Neuronal stem cell (in vitro differentiated cells): ENCODE results near the gene PIAS4.

ENCODE experiments used
- DNase-seq: peaks from one replicate; pipeline ENCODE4 v3.0.0-alpha.2; 2013; ENCODE audit warnings: low spot score
- H2AFZ ChIP-seq: one replicate; pipeline ENCODE4 v1.6.1; 2013; ENCODE audit warnings: mild to moderate bottlenecking, low read length, inconsistent platforms
- H2AK5ac ChIP-seq: 2 replicates; pipeline ENCODE4 v1.6.1; 2013; ENCODE audit warnings: low read depth, mild to moderate bottlenecking, inconsistent platforms, low read length, moderate library complexity, mixed read lengths
- H2BK120ac ChIP-seq: 2 replicates; pipeline ENCODE4 v1.6.1; 2013; ENCODE audit warnings: low read depth, mild to moderate bottlenecking, inconsistent platforms, low read length, moderate library complexity, mixed read lengths
- H2BK12ac ChIP-seq: one replicate; pipeline ENCODE4 v1.6.1; 2013; ENCODE audit warnings: low read length, inconsistent platforms
- H2BK15ac ChIP-seq: 2 replicates; pipeline ENCODE4 v1.6.1; 2013; ENCODE audit warnings: mild to moderate bottlenecking, low read length, inconsistent platforms, mixed read lengths
- H2BK5ac ChIP-seq: one replicate; pipeline ENCODE4 v1.6.1; 2013; ENCODE audit warnings: inconsistent platforms, mild to moderate bottlenecking, low read length, moderate library complexity
- H3K14ac ChIP-seq: one replicate; pipeline ENCODE4 v1.6.1; 2013; ENCODE audit warnings: low read length, inconsistent platforms
- H3K18ac ChIP-seq: 2 replicates; pipeline ENCODE4 v1.6.1; 2013; ENCODE audit warnings: low read length, inconsistent platforms
- H3K23ac ChIP-seq: 2 replicates; pipeline ENCODE4 v1.6.1; 2013; ENCODE audit warnings: low read depth, mild to moderate bottlenecking, mixed read lengths, low read length, inconsistent platforms; ENCODE audit not compliant: poor library complexity
- H3K27ac ChIP-seq: replicated peaks from 3 replicates; pipeline ENCODE4 v1.5.1; 2013; ENCODE audit warnings: low read length, inconsistent platforms
- H3K27me3 ChIP-seq, 3 experiments: 2 replicates each; pipeline ENCODE4 v1.6.1; 2013; ENCODE audit warnings: low read length in 3 of 3, mild to moderate bottlenecking in 2 of 3, inconsistent platforms in 1 of 3, low read depth in 1 of 3, mixed read lengths in 1 of 3, moderate library complexity in 1 of 3; ENCODE audit not compliant: control insufficient read depth in 3 of 3, insufficient read depth in 3 of 3
- H3K36me3 ChIP-seq, 2 donors: replicated peaks in 1 of 2; 2 replicates each; pipeline ENCODE4 v1.6.1; 2013; ENCODE audit warnings: low read length in 2 of 2; ENCODE audit not compliant: control insufficient read depth in 2 of 2, insufficient read depth in 2 of 2
- H3K4ac ChIP-seq: 2 replicates; pipeline ENCODE4 v1.6.1; 2013; ENCODE audit warnings: inconsistent platforms, mild to moderate bottlenecking, low read length, moderate library complexity
- H3K4me1 ChIP-seq, 2 donors: 1 replicate in 1 of 2; 2 replicates in 1 of 2; pipeline ENCODE4 v1.6.1; 2013; ENCODE audit warnings: low read length in 2 of 2, low read depth in 1 of 2; ENCODE audit not compliant: control insufficient read depth in 2 of 2, insufficient read depth in 1 of 2
- H3K4me2 ChIP-seq: one replicate; pipeline ENCODE4 v1.6.1; 2013; ENCODE audit warnings: mild to moderate bottlenecking, low read length, inconsistent platforms; ENCODE audit not compliant: insufficient read depth, poor library complexity, severe bottlenecking
- H3K4me3 ChIP-seq, 2 donors: 2 replicates each; pipeline ENCODE4 v1.5.1; 2013; ENCODE audit warnings: low read length in 2 of 2, mild to moderate bottlenecking in 2 of 2, inconsistent platforms in 1 of 2, moderate library complexity in 1 of 2
- H3K79me1 ChIP-seq: one replicate; pipeline ENCODE4 v1.6.1; 2013; ENCODE audit warnings: low read depth, mild to moderate bottlenecking, inconsistent platforms, low read length, moderate library complexity
- H3K9ac ChIP-seq: one replicate; pipeline ENCODE4 v1.6.1; 2013; ENCODE audit warnings: mild to moderate bottlenecking, low read depth, low read length, inconsistent platforms; ENCODE audit not compliant: poor library complexity
- H3K9me3 ChIP-seq, 2 donors: replicated peaks in 1 of 2; 2 replicates each; pipeline versions ENCODE3 to v1.6.1; 2013; ENCODE audit warnings: low read length in 2 of 2, mild to moderate bottlenecking in 2 of 2, inconsistent platforms in 1 of 2, low read depth in 1 of 2, mixed read lengths in 1 of 2, moderate library complexity in 1 of 2; ENCODE audit not compliant: control insufficient read depth in 2 of 2, insufficient read depth in 1 of 2
- H4K8ac ChIP-seq: one replicate; pipeline ENCODE4 v1.6.1; 2013; ENCODE audit warnings: low read depth, mild to moderate bottlenecking, inconsistent platforms, low read length, moderate library complexity
- H4K91ac ChIP-seq: one replicate; pipeline ENCODE4 v1.6.1; 2013; ENCODE audit warnings: low read length, low read depth, mild to moderate bottlenecking, inconsistent platforms; ENCODE audit not compliant: poor library complexity
- WGBS, 2 donors: extraction: QIAGEN DNeasy Blood & Tissue Kit; methylation state at CpG; one replicate each; pipeline ENCODE4 v1.1.7; 2013; ENCODE audit warnings: missing lambda C conversion rate in 2 of 2, mixed read lengths in 1 of 2; ENCODE audit not compliant: insufficient read length in 2 of 2, insufficient replicate concordance in 1 of 2; ENCODE audit errors: extremely low coverage in 2 of 2; 5-methylcytosine and 5-hydroxymethylcytosine counted together

Gene PIAS4

DNA sequence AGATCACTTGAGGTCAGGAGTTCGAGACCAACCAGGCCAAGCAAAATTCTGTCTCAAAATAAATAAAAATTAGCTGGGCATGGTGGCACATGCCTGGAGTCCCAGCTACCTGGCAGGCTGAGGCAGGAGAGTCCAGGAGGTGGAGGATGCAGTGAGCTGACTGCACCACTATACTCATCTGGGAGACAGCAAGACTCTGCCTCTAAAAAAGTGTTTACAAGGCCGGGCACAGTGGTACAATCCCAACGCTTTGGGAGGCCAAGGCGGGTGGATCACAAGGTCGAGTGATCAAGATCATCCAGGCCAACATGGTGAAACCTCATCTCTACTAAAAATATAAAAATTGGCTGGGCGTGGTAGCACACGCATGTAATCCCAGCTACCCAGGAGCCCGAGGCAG is 32.4 kb upstream of the PIAS4 start:
- Histone ChIP-seq H3K27ac (no peak overlapping the region), H4K91ac (no peak overlapping the region), H3K79me1 (peaks cover 17% of the 10 kb centered on the region), H3K9ac (no peak overlapping the region), H3K36me3 (peaks cover 45 to 50% of the 10 kb centered on the region in 2 donors), H4K8ac (no peak overlapping the region), H2BK15ac (no peak overlapping the region), H2AFZ (no peak overlapping the region), H3K18ac (no peak overlapping the region), H3K27me3 (no peaks in the 10 kb centered on the region), H3K4ac (no peak overlapping the region), H3K4me3 (no peak overlapping the region), H2BK5ac (no peak overlapping the region), H3K4me2 (no peak overlapping the region), H2BK120ac (no peak overlapping the region), H3K23ac (no peak overlapping the region), H2AK5ac (no peak overlapping the region), H3K4me1 (peaks cover 2 to 3% of the 10 kb centered on the region in 2 donors), H3K9me3 (no peaks in the 10 kb centered on the region), H3K14ac (no peak overlapping the region), H2BK12ac (no peak overlapping the region)
- no peak for DNase-seq
- WGBS, 2 donors, result no CpG with 5 or more reads among the region's 8 CpGs

DNA sequence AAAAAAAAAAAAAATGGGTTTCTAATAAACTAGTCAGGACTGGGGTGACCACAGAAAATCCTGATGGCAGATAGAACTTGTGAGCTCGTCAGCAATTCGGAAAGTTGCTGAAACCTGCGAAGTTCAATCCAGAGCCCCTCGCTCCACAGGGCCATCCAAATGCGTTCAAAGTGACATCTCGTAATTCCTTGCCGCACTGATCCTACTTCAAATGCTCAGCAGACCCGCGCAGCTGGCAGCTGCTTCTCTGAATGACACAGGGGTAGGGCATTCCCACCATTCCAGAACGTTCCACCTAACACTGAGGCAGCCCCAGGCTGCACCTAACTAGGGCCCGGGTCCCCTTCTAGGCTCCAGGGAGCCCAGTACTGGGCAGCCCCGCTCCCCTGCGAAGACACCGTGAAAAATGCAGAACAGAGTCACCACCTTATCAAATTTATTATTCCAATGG is 31.9 kb upstream of the PIAS4 start:
- no peaks in the 10 kb centered on the region for H3K9me3 ChIP-seq
- H2BK15ac ChIP-seq, result no peak overlapping the region
- H2AK5ac ChIP-seq, result no peak overlapping the region
- no peak overlapping the region for H3K4me3 ChIP-seq
- peaks cover 18% of the 10 kb centered on the region for H3K79me1 ChIP-seq
- peak overlapping the region; percentile 44 for H3K9ac ChIP-seq
- H3K27me3 ChIP-seq, result no peaks in the 10 kb centered on the region
- H2BK120ac ChIP-seq, result no peak overlapping the region
- H3K4me2 ChIP-seq, result no peak overlapping the region
- peaks cover 50 to 55% of the 10 kb centered on the region in 2 donors for H3K36me3 ChIP-seq
- H3K27ac ChIP-seq, result no peak overlapping the region
- H3K23ac ChIP-seq, result no peak overlapping the region
- H3K14ac ChIP-seq, result no peak overlapping the region
- no peak overlapping the region for H2BK12ac ChIP-seq
- DNase-seq, result no peak
- H2AFZ ChIP-seq, result no peak overlapping the region
- H2BK5ac ChIP-seq, result no peak overlapping the region
- no peak overlapping the region for H3K18ac ChIP-seq
- H3K4me1 ChIP-seq, result peaks cover 2 to 3% of the 10 kb centered on the region in 2 donors
- H3K4ac ChIP-seq, result no peak overlapping the region
- no peak overlapping the region for H4K8ac ChIP-seq
- WGBS, 2 donors, result no CpG with 5 or more reads among the region's 14 CpGs
- H4K91ac ChIP-seq, result no peak overlapping the region

DNA sequence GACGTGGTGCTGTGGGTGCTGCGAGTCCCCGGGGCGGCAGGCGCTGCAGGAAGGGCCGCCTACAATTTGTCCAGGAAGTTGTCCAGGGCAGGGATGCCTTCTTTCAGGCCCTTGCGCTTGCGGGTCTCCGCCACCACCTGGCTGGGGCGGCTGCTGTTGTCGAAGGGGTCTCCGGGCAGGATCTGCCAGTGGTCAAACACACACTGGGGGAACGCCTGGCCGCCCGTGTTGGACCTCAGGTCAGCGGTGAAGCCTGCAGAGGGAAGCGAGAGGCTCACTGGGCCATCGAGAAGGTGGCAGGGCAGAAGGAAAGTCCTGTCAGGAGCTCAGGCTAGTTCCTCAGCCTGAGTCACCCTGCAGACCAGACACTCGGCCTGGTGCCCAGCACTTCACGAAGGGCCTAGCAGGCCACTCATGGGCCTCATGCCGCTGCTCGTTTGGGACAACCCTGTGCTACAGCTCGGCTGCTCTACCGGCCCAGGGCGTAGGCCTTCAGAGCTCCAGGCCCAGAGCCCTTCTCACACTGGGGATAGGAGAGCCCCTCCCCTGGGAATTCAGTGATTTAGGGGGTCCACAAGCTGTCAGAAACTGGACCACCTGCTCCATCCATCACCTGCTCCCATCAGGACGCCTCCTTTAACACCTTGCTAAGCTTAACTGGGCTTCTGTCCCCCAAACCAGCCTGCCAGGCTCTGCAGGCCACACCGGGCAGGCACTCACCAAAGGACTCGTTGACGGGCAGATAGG is 30.9 kb upstream of the PIAS4 start:
- H4K91ac ChIP-seq, result no peak overlapping the region
- no CpG with 5 or more reads among the region's 29 CpGs for WGBS, 2 donors
- no peak overlapping the region for H2BK12ac ChIP-seq
- no peak overlapping the region for H2AK5ac ChIP-seq
- no peak overlapping the region for H3K14ac ChIP-seq
- peaks cover 61 to 65% of the 10 kb centered on the region in 2 donors for H3K36me3 ChIP-seq
- H2BK120ac ChIP-seq, result no peak overlapping the region
- no peaks in the 10 kb centered on the region for H3K9me3 ChIP-seq
- DNase-seq, result no peak
- H3K27me3 ChIP-seq, result no peaks in the 10 kb centered on the region
- H3K9ac ChIP-seq, result no peak overlapping the region
- H3K4me1 ChIP-seq, result no peaks in the 10 kb centered on the region
- H3K4me2 ChIP-seq, result no peak overlapping the region
- H2BK15ac ChIP-seq, result no peak overlapping the region
- H3K27ac ChIP-seq, result no peak overlapping the region
- H2AFZ ChIP-seq, result no peak overlapping the region
- peak overlapping the region; percentile 20 for H2BK5ac ChIP-seq
- H3K4ac ChIP-seq, result no peak overlapping the region
- peak overlapping the region; percentile 90 for H3K23ac ChIP-seq
- H3K18ac ChIP-seq, result no peak overlapping the region
- H3K4me3 ChIP-seq, result no peak overlapping the region
- H4K8ac ChIP-seq, result no peak overlapping the region
- H3K79me1 ChIP-seq, result peaks cover 27% of the 10 kb centered on the region

DNA sequence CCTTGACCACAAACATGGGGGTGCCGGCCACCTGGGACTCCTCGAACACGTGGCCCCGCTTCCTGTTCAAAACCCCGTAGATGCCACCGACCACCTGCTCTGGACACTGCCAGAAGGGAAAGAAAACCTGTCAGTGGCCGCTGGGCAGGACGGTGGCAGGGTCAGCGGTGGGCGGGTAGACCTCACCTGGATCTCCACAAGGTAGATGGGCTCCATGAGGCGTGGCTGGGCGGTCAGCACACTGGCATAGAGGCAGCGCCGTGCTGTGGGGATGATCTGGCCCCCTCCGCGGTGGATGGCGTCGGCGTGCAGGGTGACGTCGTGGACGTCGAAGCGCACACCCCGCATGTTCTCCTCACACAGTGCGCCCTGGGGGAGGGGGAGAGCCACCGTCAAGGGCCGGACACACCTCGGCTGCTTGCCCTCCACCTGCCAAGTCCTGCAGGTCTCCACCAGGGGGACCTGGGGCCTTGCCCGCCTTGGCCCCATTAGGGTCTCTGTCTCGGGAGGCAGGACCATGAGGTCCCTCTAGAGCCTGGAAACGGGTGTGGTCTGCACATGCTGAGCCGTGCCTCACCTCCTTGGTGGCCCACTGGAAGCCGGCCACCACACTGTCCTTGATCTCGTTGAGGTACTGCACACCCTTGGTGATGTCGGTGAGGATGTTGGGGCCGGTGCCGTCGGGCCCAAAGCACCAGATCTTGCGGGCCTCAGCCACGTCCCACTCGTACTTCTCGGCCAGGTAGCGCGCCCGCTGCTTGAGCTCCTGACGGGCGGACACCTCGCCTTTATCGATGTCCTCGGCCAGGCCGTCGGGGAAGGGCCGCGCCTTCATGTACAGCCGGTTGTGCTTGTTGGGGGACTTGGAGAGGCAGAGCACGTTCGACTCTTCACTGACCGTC is 30.0 kb upstream of the PIAS4 start:
- H3K18ac ChIP-seq, result no peak overlapping the region
- peaks cover 69 to 74% of the 10 kb centered on the region in 2 donors for H3K36me3 ChIP-seq

More for the DNA sequence above, 30.0 kb upstream of the PIAS4 start:
- Histone ChIP-seq H3K4me3 (no peak overlapping the region), H3K14ac (no peak overlapping the region), H3K4me2 (no peak overlapping the region), H2BK15ac (no peak overlapping the region), H2AK5ac (no peak overlapping the region), H2BK5ac (peak overlapping the region; percentile 20), H3K9me3 (no peaks in the 10 kb centered on the region), H4K91ac (no peak overlapping the region), H4K8ac (no peak overlapping the region), H2BK12ac (no peak overlapping the region), H3K79me1 (peaks cover 33% of the 10 kb centered on the region), H2BK120ac (no peak overlapping the region), H3K27me3 (no peaks in the 10 kb centered on the region), H2AFZ (no peak overlapping the region), H3K9ac (peak overlapping the region; percentile 44), H3K4me1 (no peaks in the 10 kb centered on the region), H3K4ac (no peak overlapping the region), H3K23ac (peak overlapping the region; percentile 90), H3K27ac (no peak overlapping the region)
- WGBS, 2 donors, result no CpG with 5 or more reads among the region's 59 CpGs
- no peak for DNase-seq
